Left renal pelvis (tissue), 4 donors: ENCODE data around the gene GDPGP1. TPM values are rescaled to one million over a fixed set of nuclear protein-coding genes. Genes with fewer than 3 reads are reported as not detected.
"Not testable (repeated sequence)": the region's sequence is repeated elsewhere in the genome, so short reads cannot be mapped to it uniquely, and the experiment has no call there.

Experiments used
- DNase-seq, 4 donors: peaks; one replicate each; pipeline ENCODE4 v3.0.0-alpha.2; 2013; ENCODE audit warnings: low read depth in 4 of 4, low spot score in 3 of 4
- polyA plus RNA-seq, 4 donors: library from polyadenylated mRNA; unstranded; fragments of 120-200 nt; gene quantifications; one replicate each; pipeline ENCODE4 v1.2.1, GENCODE V29; 2013; ENCODE audit not compliant: insufficient read length in 4 of 4

GDPGP1 gene, protein sequence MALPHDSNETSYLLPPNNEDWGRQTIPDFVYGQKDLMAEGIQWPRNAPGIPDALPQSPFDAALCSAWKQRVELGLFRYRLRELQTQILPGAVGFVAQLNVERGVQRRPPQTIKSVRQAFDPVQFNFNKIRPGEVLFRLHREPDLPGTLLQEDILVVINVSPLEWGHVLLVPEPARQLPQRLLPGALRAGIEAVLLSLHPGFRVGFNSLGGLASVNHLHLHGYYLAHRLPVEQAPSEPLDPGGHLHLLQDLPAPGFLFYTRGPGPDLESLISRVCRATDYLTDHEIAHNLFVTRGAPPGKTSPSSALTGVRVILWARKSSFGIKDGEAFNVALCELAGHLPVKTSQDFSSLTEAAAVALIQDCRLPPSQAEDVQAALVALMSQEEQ
- polyA plus RNA-seq = 1 to 10 TPM; 2.2 to 5.0 (median 4.2) TPM

GRCh38 chr15:90234096-90234988, at the start of gene GDPGP1:
TSS of gene GDPGP1 (plus strand) at chr15:90234209. CDS start at chr15:90240909, 6,700 bp downstream.
- DNase-seq = peak in 1 of 4 donors; percentile 88

DNA sequence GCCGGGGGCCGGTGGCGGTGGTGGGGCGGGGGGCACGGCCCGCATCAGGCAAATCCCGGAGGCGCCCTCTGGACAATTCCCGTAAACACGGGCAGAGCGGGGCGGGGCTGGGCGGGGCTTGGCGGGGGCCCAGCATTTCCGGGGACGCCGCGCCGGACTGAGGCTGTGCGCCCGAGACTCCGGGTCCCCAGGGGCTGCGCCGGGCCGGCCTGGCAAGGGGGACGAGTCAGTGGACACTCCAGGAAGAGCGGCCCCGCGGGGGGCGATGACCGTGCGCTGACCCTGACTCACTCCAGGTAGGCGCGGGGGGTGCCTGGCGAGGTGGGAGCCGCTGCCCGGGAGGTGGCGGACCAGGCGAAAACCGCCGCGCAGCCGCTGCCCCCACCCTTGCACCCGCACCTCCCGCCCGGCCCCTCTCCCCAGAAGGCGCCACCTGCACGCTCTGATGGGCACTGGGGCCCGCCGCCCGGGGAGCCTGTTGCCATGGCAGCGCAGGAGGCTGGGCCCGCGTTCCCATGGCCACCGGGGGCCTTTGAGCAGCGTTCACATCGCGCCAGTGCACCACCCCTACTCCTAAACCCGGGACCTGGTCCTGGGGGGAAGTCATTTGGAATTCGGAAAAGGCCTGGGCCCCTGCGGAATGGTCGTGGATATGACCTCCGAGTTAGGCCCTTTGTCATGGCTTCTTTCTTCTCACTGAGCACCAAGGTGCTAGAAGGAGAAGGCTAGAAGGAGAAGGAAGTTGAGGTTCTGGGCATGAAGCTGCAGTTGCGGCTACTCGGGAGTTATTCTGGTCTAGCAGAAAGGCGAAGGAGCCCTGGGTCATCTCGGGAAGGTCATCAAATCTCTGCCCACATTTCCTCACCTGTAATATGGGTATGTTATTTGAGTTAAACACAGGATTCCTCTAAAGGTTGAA, 49.0 kb upstream of the GDPGP1 start:
- DNase-seq = no peak

DNA sequence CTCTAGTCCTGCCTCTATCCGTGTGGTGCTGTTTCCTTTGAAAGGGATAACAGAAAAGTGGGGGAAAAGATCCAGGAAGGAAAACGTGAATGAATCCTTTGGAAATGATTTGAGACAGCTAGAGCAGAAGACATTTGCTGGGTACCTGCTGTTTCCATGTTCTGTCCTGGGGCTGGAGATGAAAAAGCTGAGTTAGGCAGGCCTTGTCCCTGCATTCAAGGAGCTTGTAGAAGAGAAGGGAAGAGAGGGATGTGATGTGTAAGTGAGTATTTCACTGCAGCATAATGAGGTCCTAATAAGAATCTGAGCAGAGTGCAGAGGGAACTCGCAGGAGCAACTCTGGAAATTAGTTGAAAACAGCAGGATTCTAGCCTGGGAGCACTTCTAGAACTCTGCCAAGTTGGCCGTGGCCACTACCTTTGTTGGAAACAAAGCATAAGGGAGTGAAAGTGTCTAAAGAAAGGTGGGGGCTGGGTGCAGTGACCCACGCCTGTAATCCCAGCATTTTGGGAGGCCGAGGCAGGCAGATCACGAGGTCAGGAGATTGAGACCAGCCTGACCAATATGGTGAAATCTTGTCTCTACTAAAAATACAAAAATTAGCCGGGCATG, 46.6 kb upstream of the GDPGP1 start:
- no peak for DNase-seq

GRCh38 chr15:90188065-90188464, 45.9 kb upstream of the GDPGP1 start:
- not testable (repeated sequence) for DNase-seq

DNA sequence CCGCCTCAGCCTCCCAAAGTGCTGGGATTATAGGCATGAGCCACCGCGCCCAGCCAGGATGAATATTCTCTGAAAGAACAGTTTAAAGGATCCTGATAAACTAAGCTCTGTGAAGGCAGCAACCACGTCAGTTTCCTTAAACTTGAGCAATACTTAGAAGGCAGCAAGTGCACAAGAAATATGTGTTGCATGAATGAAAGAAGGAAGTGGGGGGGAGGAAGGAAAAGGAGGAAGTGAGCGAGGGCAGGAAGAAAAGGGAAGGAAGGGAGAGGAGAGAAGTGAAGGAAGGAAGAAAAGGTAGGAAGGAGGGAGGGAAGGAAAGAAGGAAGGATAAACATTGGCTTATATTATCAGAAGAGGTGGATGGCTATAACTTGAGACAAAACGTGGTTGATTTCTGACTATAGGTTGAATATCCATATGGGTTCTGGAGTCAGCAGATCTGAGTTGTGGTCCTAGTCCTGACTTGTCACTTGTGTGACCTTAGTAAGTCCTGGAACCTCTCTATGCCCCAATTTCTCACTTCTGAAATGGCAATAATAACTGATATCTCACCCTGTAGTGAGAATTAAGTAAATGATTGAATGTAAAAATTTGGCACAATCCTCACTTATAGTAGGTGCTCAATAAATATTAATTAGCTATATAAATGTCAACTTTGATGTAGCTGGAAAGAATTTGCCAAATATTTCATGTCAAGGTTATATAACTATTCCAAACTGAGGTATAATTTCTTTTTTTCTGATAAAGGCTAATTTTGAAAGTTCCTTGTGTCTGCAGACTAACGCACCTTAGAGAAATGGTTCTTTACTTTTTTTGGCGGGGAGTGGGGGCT, 44.9 kb upstream of the GDPGP1 start:
- DNase-seq = no peak

DNA sequence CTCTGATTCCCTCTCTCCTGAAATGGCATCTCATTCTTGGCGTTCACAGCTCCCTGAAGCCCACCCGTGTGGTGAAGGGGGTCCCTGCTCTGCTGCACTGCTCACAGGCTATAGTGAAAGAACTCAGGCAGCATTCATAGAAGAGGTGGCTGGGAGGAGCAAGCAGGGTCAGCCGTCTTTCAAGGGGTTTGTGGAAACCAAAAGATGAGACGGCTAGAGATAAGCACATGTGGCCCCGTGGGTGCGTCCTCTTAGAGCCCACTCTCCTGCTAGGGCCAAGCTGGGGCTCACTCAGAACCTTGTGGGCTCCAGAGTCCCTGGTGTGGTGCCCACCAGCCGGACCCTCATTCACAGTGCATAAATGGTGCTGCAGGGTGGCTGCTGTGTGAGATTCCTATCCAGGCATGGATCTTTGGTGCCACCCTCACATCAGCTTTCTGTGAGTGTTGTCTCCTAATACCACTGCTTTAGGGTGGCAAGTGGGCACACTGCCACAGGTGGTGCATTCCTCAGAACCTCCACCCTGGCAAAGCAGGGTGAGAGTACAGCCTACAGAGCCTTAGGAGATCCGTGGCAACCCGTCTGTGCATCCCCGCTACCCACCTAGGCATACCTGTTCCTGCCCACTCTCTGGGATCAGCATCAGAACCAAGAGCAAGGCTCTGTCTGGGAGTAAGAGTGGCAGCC, 44.1 kb upstream of the GDPGP1 start:
- DNase-seq = no peak

DNA sequence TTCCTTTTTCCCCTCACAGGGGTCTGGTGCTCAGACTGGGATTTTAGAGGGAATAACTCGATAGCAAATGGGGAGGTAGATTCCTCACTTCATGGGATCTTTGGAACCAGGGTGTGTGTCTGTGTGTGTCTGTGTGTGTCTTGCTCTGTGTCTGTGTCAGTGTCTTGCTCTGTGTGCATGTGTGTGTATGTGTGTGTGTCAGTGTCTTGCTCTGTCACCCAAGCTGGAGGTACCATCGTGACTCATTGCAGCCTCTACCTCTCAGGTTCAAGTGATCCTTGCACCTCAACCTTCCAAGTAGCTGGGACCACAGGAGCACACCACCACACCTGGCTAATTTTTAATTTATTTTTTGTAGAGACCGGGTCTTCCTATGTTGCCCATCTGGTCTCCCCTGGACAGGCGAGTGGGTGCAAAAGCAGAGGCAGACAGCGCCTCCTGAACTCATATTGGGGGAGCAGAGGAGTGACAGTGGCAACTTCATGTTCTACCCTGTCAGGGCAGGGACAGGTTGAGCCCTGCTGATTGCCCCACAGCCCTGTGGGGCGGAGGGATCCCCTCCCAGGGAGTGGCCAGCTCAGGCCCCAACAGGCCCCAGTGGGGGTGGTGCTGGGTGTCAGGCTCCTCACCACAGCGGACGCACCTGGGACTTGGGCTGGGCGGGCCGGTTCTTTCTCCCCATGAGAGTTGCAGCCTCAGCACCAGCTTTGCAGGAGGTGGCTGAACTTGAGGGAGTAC, 43.2 kb upstream of the GDPGP1 start:
- no peak for DNase-seq

DNA sequence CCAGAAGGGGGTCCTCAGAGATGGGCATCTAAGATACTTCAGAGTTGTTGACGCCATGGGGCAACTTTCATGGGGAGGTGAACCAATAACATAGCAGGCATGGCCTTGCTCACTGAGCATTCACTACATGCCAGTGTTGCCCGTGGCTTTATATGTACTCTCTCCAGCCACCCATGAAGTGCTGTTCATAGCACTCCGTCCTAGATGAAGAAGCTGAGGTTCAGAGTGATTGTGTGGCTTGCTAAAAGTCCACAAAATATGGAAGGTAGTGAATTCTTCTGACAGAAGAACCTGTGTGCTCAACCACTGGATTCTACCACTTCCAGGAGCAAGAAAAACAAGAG, 42.7 kb upstream of the GDPGP1 start:
- DNase-seq = no peak

DNA sequence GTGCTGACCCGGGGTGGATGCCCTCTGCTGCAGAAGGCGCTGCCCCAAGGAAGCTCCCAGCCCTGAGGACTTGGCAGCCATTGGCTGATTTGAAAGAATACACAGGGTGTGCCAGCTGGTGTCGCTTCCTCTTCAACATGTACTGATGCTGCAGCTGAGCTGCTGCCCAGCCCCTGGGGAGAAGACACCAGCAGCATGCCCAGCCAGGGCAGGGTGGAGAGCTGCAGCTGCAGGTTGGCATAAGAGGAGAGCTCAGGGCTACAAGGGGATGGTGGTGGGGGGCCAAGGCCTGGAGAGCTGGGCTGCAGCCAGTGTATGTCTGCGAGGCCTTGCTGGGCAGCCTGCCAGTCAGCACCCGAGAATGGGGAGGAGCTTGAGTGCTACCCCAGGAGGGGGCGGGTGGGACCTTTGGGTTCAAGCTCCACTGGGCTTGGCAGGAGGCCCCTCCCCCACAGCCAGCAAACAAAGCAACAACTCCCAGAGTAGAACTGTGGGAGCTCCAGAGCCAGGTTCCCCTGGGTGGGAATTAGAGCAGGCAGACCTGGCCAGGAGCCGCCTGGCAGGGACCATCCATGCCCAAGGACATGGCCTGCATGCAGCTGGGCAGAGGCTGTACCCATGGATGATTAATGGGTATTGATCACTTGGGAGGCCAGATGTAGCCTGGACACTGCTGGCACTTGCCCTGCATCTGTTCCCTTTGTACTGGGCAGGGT, 42.1 kb upstream of the GDPGP1 start:
- peak in 3 of 4 donors; percentile 76 to 87 (median 80) for DNase-seq

- DNase-seq = no peak
Measured at GRCh38 chr15:90192961-90193786, 40.8 kb upstream of the GDPGP1 start.

- DNase-seq = no peak
Measured at GRCh38 chr15:90194655-90195054, 39.4 kb upstream of the GDPGP1 start.

DNA sequence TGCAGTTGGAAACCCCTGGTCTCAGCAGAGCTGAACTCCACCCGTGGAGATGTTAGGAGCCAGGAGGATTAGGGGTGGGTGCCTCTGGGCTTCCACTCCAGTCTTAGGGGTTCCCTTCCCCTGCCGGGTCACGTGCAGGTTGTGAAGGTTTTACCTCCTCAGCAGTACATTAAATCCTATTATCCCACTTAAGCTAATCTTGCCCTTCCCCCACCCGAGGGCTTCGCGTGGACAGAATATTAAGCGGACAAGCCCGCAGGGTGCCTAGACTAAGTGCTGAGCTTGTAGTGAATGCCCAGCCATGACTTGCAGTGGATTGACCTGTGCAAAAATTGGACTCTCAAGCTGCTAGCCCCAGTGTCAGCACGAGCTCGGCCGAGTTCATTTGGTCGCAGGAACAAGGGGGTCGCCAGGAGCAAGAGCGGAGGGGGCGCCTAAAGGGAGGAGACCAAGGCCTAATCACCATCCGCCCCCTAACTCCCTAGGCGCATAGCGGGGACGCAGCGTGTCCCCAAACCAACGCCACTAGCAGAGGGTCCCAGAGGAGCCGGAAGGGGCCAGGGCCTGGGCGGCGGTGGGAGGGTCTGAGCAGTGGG, 33.4 kb upstream of the GDPGP1 start:
- DNase-seq = no peak

DNA sequence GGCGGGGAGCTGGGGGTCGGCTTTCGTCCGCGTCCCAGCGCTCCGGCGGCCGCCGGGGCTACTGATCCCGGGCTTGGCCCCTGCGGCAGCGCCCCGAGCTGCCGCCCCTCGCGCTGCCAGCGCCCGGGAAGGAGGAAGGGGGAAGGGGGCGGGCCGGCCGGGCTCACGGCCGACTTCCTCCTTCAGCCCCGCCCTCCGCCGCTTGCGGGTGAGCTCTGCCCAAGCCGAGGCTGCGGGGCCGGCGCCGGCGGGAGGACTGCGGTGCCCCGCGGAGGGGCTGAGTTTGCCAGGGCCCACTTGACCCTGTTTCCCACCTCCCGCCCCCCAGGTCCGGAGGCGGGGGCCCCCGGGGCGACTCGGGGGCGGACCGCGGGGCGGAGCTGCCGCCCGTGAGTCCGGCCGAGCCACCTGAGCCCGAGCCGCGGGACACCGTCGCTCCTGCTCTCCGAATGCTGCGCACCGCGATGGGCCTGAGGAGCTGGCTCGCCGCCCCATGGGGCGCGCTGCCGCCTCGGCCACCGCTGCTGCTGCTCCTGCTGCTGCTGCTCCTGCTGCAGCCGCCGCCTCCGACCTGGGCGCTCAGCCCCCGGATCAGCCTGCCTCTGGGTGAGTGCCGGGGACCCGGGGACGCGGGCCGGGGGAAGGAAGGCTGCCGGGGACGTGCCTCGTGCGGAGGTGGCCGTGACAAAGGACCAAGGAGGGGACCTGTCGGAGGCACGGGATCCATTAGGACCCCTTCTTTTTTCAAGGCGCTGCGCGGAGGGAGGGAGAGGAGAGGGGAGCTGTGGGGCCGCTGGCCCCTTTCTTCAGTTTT, 32.7 kb upstream of the GDPGP1 start, which contains the start of gene SEMA4B:
Gene SEMA4B, plus strand, starts transcription at position 201 of the 814 bp plus-strand sequence. Its CDS starts 249 bp downstream, at position 450.
- no peak for DNase-seq

DNA sequence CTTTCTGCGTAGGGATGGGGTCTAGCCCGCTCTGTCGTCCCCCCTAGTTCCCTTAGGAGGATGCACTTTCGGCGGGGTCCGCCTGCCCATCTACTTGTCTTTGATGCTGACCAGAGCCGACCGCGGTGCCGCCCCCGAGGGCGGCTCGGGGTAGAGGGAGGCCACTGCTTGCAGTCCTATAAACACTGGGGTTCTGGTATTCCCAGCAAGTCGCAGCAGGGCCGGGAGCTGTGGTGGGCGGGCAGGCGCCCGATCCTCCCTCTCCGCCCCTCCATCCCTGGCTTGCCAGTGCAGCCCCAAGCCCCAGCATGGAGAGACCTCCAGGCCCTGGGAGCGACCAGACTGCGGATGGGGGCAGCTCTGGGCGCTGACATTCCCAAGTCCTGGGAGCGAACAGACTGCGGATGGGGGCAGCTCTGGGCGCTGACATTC, 32.0 kb upstream of the GDPGP1 start:
- no peak for DNase-seq

DNA sequence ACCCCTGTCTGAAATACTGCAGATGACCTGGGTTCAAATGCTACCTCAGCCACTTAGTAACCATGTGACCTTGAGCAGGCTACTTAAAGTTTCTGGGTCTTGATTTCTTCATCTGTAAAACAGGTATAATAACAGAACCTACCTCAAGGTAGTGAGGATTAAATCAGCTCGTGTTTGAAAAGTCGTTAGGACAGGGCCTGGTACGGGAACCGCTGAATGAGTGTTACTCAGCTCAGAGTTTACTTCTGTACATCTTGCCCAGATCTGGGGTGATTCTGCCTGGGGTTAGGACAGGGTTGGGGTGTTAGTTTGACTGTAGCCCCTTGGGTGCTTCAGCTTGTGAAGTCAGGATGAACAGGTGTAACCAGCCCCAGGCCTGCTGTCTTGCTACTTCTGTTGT, 31.1 kb upstream of the GDPGP1 start:
- no peak for DNase-seq
